ENCODE results near the gene ADGRL2. TPM values are rescaled to one million over a fixed set of nuclear protein-coding genes. Genes with fewer than 3 reads are reported as not detected.

Gene ADGRL2
- total and polyA plus RNA-seq, 2 donors (not counting 3 experiments of a cell fraction or from before 2014, with no cell fraction given) = 32.7 to 46.1 TPM

DNA sequence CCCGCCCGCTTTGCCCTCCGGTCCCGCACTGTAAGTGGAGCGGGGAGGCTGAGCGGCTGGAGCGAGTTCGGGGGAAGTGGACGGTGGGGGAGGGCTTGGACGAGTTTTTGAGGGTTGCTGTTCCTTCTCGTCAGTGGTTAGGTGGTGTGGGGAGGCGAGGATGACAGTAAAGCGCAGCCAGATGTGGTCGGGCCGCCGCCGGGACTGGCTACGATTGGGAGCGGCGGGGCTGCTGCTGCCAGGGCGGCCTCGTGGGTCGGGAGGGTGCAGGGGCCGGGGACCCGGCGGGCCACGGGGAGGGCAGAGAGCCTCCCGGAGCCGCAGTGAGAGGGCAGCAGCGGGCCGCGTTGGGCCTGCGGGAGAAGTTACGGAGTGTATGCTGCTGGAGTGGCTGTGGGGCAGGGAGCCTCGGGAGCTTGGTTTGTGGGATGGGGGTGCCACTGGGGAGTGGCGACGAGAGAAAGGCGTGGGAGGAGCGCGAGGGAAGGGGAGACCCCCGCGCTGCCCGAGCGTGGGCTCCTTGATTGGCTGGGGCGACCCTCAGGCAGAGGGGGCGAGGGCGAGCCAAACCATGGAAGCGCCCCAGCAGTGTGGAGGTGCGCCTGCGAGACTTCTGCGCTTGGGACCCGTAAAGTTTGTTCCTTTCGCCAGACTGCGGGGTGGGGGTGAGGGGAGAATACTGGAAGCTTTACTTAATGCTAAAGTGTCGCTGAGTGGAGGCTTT lies 2.1 kb downstream of the ADGRL2 start:
- dilution Hi-C loops (cut with MboI; ENCODE audit: extremely low pct_ligation_motif_present, low sequenced_read_pairs) (no loop called here), intact Hi-C loops (cut with micrococcal nuclease) (loop anchor here (1.0 to 10.0 kb wide), 8 partner anchors 194 to 1586 kb away; no protein-coding TSS in a partner anchor)
- H2AFZ ChIP-seq (ENCODE audit: low read depth, low read length) = peak overlapping the region; percentile 88
- no peaks in the 10 kb centered on the region for H3K9me1 ChIP-seq (replicated peaks; ENCODE audit: control insufficient read depth, extremely low read depth, insufficient read depth, low read length)
- H3K9me3 ChIP-seq (replicated peaks; ENCODE audit: control insufficient read depth, insufficient read depth, low read length) = no peaks in the 10 kb centered on the region
- BruUV-seq (replicated peaks) = no TSS peak
- H3K4me2 ChIP-seq (ENCODE audit: insufficient read depth, low read length) = peak overlapping the region; percentile 92
- ChIA-PET POLR2A (interaction anchor here (0.6 to 1.4 kb wide), 2 partner anchors 9 to 984 kb away, joined by 3 read pairs; no protein-coding TSS in a partner anchor), CTCF (interaction anchor here (0.7 to 6.6 kb wide), 15 partner anchors 10 to 893 kb away, joined by 3 to 95 read pairs (median 7); no protein-coding TSS in a partner anchor)
- peak overlapping the region; percentile 71 to 99 (median 89) for H3K4me3 ChIP-seq (replicated peaks in 1 of 3; ENCODE audit: insufficient read depth in 1 of 3, low read depth in 1 of 3, low read length in 3 of 3)
- no peaks in the 10 kb centered on the region for H3K36me3 ChIP-seq (ENCODE audit: control insufficient read depth in 2 of 2, extremely low read depth in 1 of 2, insufficient read depth in 2 of 2, low read length in 2 of 2)
- H3K4me1 ChIP-seq (ENCODE audit: control insufficient read depth, extremely low read depth, insufficient read depth, low read length) = peaks cover 12% of the 10 kb centered on the region
- no peaks in the 10 kb centered on the region for H3K27me3 ChIP-seq (ENCODE audit: control insufficient read depth in 2 of 2, insufficient read depth in 2 of 2, low read length in 2 of 2)
- peaks cover 29% of the 10 kb centered on the region for H3K79me2 ChIP-seq (ENCODE audit: control insufficient read depth, insufficient read depth, low read length)
- H4K20me1 ChIP-seq (replicated peaks; ENCODE audit: control insufficient read depth, extremely low read depth, insufficient read depth, low read length) = no peaks in the 10 kb centered on the region
- TF ChIP-seq FOS (IDR thresholded peaks at IDR 0.05; ENCODE audit: borderline replicate concordance, insufficient read depth, low read length) (no peak), GATA2 (IDR thresholded peaks at IDR 0.05; ENCODE audit: insufficient read depth, insufficient read length, low read depth, low read length) (no peak), CTCF (IDR thresholded peaks at IDR 0.05; ENCODE audit: extremely low read depth in 1 of 2, insufficient read depth in 1 of 2, low read depth in 1 of 2, low read length in 2 of 2) (peak; percentile 42 to 76), POLR2A (IDR thresholded peaks at IDR 0.05; ENCODE audit: low read depth, low read length) (no peak), MYC (IDR thresholded peaks at IDR 0.05; ENCODE audit: low read depth, low read length) (no peak), EZH2 (IDR thresholded peaks at IDR 0.05; ENCODE audit: borderline replicate concordance, low read depth, low read length, severe bottlenecking) (no peak), POLR2AphosphoS5 (IDR thresholded peaks at IDR 0.05; ENCODE audit: insufficient read depth, low read depth, low read length) (peak; percentile 41), JUN (IDR thresholded peaks at IDR 0.05; ENCODE audit: borderline replicate concordance, insufficient read depth, insufficient read length, low read depth) (no peak)
- TF ChIP-seq, protein P1, sequence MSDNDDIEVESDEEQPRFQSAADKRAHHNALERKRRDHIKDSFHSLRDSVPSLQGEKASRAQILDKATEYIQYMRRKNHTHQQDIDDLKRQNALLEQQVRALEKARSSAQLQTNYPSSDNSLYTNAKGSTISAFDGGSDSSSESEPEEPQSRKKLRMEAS (IDR thresholded peaks at IDR 0.05; ENCODE audit: insufficient read depth, insufficient read length) = no peak
- peak; percentile 77 for DNase-seq (ENCODE audit: low read depth, low spot score)
- H3K27ac ChIP-seq (ENCODE audit: insufficient read depth, low read depth, low read length) = peak overlapping the region; percentile 79
- peak overlapping the region; percentile 80 for H3K9ac ChIP-seq (replicated peaks; ENCODE audit: extremely low read depth, insufficient read depth, low read length)
- no peak for FAIRE-seq
